ENCODE data around the gene SLC12A7.

The SLC12A7 gene

DNA sequence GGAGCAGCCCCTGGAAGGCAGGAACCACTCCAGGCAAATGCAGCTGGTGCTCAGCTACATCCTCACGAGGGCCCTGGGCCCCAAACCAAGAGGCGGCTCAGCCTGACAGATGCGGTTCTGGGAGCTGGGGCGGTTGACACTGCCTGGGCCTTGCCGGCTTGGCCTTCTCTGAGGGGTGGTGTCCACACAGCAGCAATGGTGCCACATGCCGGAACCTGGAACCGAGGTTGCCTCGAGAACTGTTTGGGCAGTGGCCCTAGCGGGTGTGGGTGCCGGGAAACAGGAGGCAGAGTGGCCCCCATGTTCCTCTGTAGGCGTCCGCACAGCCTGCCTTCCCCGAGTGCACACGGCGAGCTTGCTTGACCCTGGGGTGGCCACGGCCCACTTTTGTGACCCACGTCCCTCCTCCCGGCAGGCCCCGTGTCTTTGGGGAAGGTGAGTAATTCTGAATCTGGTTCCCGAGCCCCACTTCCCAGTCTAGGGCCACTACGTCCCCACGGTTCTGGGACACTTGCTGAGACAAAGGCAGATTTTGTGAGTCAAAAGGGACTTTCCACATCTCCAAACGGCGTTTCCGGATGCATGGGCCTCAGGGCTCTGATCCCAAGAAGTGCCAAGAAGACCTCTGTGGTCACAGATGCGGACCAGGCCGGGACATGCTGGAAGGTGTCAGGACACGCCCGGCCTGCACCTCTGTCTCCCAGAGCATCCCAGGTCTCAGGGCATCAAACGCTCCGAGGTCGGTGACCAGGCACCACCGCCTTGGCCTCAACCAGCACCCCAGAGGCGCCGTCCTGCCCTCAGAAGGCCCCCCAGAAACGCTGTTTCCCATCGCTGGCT, 27.7 kb upstream of the SLC12A7 start:
- Histone ChIP-seq H3K27ac (no peak overlapping the region), H3K4me3 (ENCODE audit: low read depth, low read length) (no peak overlapping the region), H3K36me3 (replicated peaks) (no peaks in the 10 kb centered on the region), H3K27me3 (replicated peaks) (peaks cover 7% of the 10 kb centered on the region)
- in situ Hi-C loops (cut with HindIII; ENCODE audit: low pct_ligation_motif_present, low sequenced_read_pairs): no loop called here
- no peak for TF ChIP-seq CTCF (IDR thresholded peaks at IDR 0.05; ENCODE audit: low read depth, low read length, missing control alignments)
- no peak for DNase-seq

GRCh38 chr5:1138445-1139245, 26.8 kb upstream of the SLC12A7 start:
- in situ Hi-C loops (cut with HindIII; ENCODE audit: low pct_ligation_motif_present, low sequenced_read_pairs): no loop called here
- H3K36me3 ChIP-seq (replicated peaks): no peaks in the 10 kb centered on the region
- TF ChIP-seq CTCF (IDR thresholded peaks at IDR 0.05; ENCODE audit: low read depth, low read length, missing control alignments): no peak
- H3K27ac ChIP-seq: no peak overlapping the region
- DNase-seq: no peak
- no peak overlapping the region for H3K4me3 ChIP-seq (ENCODE audit: low read depth, low read length)
- H3K27me3 ChIP-seq (replicated peaks): peaks cover 12% of the 10 kb centered on the region

DNA sequence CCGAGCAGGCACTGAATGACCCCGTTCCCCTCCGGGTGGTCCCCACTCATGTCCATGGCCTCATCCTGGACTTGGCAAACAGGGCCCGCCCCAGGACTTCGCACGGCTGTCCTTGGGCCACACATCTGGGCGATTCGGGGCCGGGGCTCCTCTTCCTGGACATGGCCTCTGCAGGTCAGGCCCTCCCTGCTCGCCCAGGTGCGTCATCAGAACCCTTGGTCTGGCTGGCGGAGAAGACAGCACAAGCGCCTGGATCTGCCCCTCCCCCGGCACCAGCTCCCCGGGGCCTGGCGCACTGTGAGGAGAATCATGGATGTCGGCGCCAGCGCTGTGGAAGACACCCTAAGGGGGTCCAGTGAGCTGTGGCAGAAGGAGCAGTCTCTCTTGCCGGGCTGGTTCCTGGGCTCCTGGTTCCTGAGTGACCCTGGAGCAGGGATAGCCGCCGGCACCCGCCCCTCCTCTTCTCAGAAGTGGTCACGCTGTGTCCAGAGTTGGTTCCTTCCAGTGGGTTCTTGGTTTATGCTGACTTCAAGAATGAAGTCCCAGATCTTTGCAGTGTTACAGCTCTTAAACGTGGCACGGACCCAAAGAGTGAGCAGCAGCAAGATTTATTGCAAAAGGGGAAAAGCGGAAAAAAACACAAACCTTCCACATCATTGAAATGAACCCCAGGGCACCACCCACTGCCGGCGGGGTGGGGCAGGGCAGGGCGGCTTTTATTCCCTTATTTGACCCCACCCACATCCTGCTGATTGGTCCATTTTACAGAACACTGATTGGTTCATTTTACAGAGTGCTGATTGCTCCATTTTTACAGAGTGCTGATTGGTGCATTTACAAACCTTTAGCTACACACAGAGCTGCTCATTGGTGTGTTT, 25.9 kb upstream of the SLC12A7 start:
- in situ Hi-C loops (cut with HindIII; ENCODE audit: low pct_ligation_motif_present, low sequenced_read_pairs): no loop called here
- peaks cover 12% of the 10 kb centered on the region for H3K27me3 ChIP-seq (replicated peaks)
- no peak for TF ChIP-seq CTCF (IDR thresholded peaks at IDR 0.05; ENCODE audit: low read depth, low read length, missing control alignments)
- no peak overlapping the region for H3K4me3 ChIP-seq (ENCODE audit: low read depth, low read length)
- DNase-seq: no peak
- no peaks in the 10 kb centered on the region for H3K36me3 ChIP-seq (replicated peaks)
- no peak overlapping the region for H3K27ac ChIP-seq

- in situ Hi-C loops (cut with HindIII; ENCODE audit: low pct_ligation_motif_present, low sequenced_read_pairs): no loop called here
- H3K27ac ChIP-seq: no peak overlapping the region
- peaks cover 15% of the 10 kb centered on the region for H3K27me3 ChIP-seq (replicated peaks)
- no peak for DNase-seq
- H3K4me3 ChIP-seq (ENCODE audit: low read depth, low read length): no peak overlapping the region
- H3K36me3 ChIP-seq (replicated peaks): no peaks in the 10 kb centered on the region
- no peak for TF ChIP-seq CTCF (IDR thresholded peaks at IDR 0.05; ENCODE audit: low read depth, low read length, missing control alignments)
Measured at GRCh38 chr5:1136814-1137213, 25.0 kb upstream of the SLC12A7 start.

DNA sequence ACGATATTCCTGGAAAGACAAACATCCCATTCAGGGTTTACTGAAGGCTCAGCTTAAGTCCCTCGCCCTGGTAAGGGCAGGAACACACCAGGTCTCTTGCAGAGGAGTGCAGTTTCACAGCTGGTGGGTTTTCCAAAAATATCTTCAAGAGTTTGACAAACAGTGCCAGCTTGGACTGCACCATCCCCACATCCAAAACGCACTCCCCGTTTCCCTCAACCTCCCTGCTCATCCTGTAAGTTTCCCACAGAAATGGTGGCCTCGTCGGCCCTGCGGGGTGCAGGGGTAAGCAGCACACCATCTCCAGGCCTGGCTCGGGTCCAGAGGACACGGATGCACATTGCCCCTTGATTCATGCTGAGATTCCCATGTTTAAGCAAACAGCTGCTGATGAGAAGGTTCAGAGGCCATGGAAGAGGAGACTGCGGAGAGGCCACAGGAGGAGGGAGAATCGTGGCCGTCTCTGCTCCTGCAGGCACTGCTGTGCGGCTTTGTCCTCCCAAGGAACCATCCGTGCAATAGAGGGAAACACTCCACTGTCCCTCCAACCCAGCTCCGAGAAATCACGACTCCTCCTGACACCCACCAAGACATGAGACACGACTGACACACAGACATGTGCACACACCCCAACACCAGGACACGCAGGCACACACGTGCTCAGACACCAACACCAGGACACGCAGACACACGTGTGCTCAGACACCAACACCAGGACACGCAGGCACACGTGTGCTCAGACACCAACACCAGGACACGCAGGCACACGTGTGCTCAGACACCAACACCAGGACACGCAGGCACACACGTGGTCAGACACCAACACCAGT, 24.0 kb upstream of the SLC12A7 start:
- Histone ChIP-seq H3K36me3 (replicated peaks) (no peaks in the 10 kb centered on the region), H3K27me3 (replicated peaks) (peaks cover 15% of the 10 kb centered on the region), H3K4me3 (ENCODE audit: low read depth, low read length) (no peak overlapping the region), H3K27ac (no peak overlapping the region)
- in situ Hi-C loops (cut with HindIII; ENCODE audit: low pct_ligation_motif_present, low sequenced_read_pairs): no loop called here
- TF ChIP-seq CTCF (IDR thresholded peaks at IDR 0.05; ENCODE audit: low read depth, low read length, missing control alignments): no peak
- DNase-seq: no peak

Measured in brain microvascular endothelial cell (primary cell).